H1 (cell line): ENCODE results near the gene FASTKD1. TPM values are rescaled to one million over a fixed set of nuclear protein-coding genes. Genes with fewer than 3 reads are reported as not detected.

Experiments used
- CTCF ChIA-PET: fragments of 300-600 bp; sonication (Branson Sonifier 250); formaldehyde crosslinking; loops from one replicate; lab custom pipeline; 2021; ENCODE audit not compliant: partially characterized antibody; lab: Charles Lee
- POLR2A ChIA-PET: fragments of 300-600 bp; sonication (Branson Sonifier 250); formaldehyde crosslinking; loops from one replicate; lab custom pipeline; 2021; ENCODE audit warnings: inconsistent platforms; ENCODE audit not compliant: partially characterized antibody; lab: Charles Lee
- DNase-seq, 2 experiments: peaks; one replicate each; pipeline versions ENCODE4 v3.0.0 to v3.0.0-alpha.2; 2010 to 2022; ENCODE audit warnings: low spot score in 2 of 2, low read depth in 1 of 2, mixed read lengths in 1 of 2
- FAIRE-seq: peaks from 2 replicates; lab custom pipeline; 2011; peaks lifted over from hg19 to GRCh38; lab: Jason Lieb, UNC
- H2AFZ ChIP-seq: 2 replicates; pipeline ENCODE4 v1.8.1; 2012; ENCODE audit warnings: low read length, inconsistent platforms
- H2AK5ac ChIP-seq: 2 replicates; pipeline ENCODE4 v1.6.1; 2013; ENCODE audit warnings: low read depth, low read length
- H2BK120ac ChIP-seq: replicated peaks from 2 replicates; pipeline ENCODE3; 2013; ENCODE audit warnings: low read depth, low read length, inconsistent platforms
- H2BK12ac ChIP-seq: 2 replicates; pipeline ENCODE4 v1.6.1; 2013; ENCODE audit warnings: low read depth, low read length
- H2BK15ac ChIP-seq: 2 replicates; pipeline ENCODE4 v1.6.1; 2013; ENCODE audit warnings: low read length
- H2BK20ac ChIP-seq: 2 replicates; pipeline ENCODE4 v1.6.1; 2013; ENCODE audit warnings: low read length
- H2BK5ac ChIP-seq: 2 replicates; pipeline ENCODE4 v1.6.1; 2013; ENCODE audit warnings: low read depth, low read length
- H3K14ac ChIP-seq: 2 replicates; pipeline ENCODE4 v1.6.1; 2013; ENCODE audit warnings: inconsistent platforms; ENCODE audit not compliant: insufficient read length
- H3K18ac ChIP-seq: 2 replicates; pipeline ENCODE4 v1.6.1; 2013; ENCODE audit warnings: low read length; ENCODE audit errors: extremely low read depth
- H3K23ac ChIP-seq: 2 replicates; pipeline ENCODE4 v1.6.1; 2013; ENCODE audit warnings: inconsistent platforms; ENCODE audit not compliant: insufficient read length
- H3K23me2 ChIP-seq: 2 replicates; pipeline ENCODE4 v1.6.1; 2013; ENCODE audit warnings: low read depth, low read length
- H3K27ac ChIP-seq: 2 replicates; pipeline ENCODE4 v1.6.1; 2011; ENCODE audit warnings: low read depth, low read length, inconsistent platforms
- H3K27me3 ChIP-seq, 4 experiments: replicated peaks in 1 of 4; 1 replicate in 1 of 4; 2 replicates in 3 of 4; pipeline versions ENCODE4 v1.6.1 to v1.8.1; 2011 to 2013; ENCODE audit warnings: low read length in 3 of 4, mild to moderate bottlenecking in 3 of 4, inconsistent platforms in 2 of 4, mixed read lengths in 2 of 4, moderate library complexity in 1 of 4; ENCODE audit not compliant: control insufficient read depth in 3 of 4, insufficient read depth in 3 of 4; ENCODE audit errors: extremely low read depth in 1 of 4
- H3K36me3 ChIP-seq, 4 experiments: 2 replicates each; pipeline versions ENCODE4 v1.6.1 to v1.8.1; 2011 to 2013; ENCODE audit warnings: mild to moderate bottlenecking in 4 of 4, low read length in 3 of 4, moderate library complexity in 2 of 4, control low read depth in 1 of 4, inconsistent platforms in 1 of 4; ENCODE audit not compliant: insufficient read depth in 4 of 4, control insufficient read depth in 2 of 4
- H3K4ac ChIP-seq: replicated peaks from 2 replicates; pipeline ENCODE3; 2013; ENCODE audit warnings: low read length, low read depth, mixed read lengths, inconsistent platforms; ENCODE audit not compliant: insufficient read length
- H3K4me1 ChIP-seq, 4 experiments: replicated peaks in 1 of 4; 1 replicate in 1 of 4; 2 replicates in 3 of 4; pipeline versions ENCODE4 v1.6.1 to v1.8.1; 2011 to 2013; ENCODE audit warnings: low read length in 3 of 4, inconsistent platforms in 2 of 4, mixed read lengths in 1 of 4; ENCODE audit not compliant: insufficient read depth in 4 of 4, control insufficient read depth in 3 of 4
- H3K4me2 ChIP-seq, 2 experiments: 2 replicates each; pipeline versions ENCODE4 v1.6.1 to v1.8.1; 2011 to 2013; ENCODE audit warnings: low read depth in 2 of 2, low read length in 2 of 2, control low read depth in 1 of 2, inconsistent platforms in 1 of 2, mild to moderate bottlenecking in 1 of 2; ENCODE audit not compliant: insufficient read depth in 1 of 2
- H3K4me3 ChIP-seq, 4 experiments: fragments of 200-600, 300-600 bp in 1 of 4; sonication (generic), shearing (Covaris generic), sonication (Bioruptor Twin) in 1 of 4; 2 replicates each; pipeline versions ENCODE4 v1.5.1 to v1.8.1; 2011 to 2016; ENCODE audit warnings: low read length in 4 of 4, low read depth in 3 of 4, control low read depth in 2 of 4, inconsistent platforms in 2 of 4, mild to moderate bottlenecking in 2 of 4, mixed read lengths in 1 of 4, moderate library complexity in 1 of 4; ENCODE audit not compliant: insufficient read depth in 2 of 4; ENCODE audit errors: extremely low read depth in 1 of 4
- H3K56ac ChIP-seq: replicated peaks from 2 replicates; pipeline ENCODE3; 2013; ENCODE audit warnings: low read depth, mild to moderate bottlenecking, mixed read lengths, low read length, inconsistent platforms; ENCODE audit not compliant: insufficient read length
- H3K79me1 ChIP-seq: 2 replicates; pipeline ENCODE4 v1.6.1; 2013; ENCODE audit warnings: low read depth, low read length, control low read depth
- H3K79me2 ChIP-seq, 2 experiments: 2 replicates each; pipeline versions ENCODE4 v1.6.1 to v1.8.1; 2012 to 2013; ENCODE audit warnings: low read length in 2 of 2, mild to moderate bottlenecking in 2 of 2, inconsistent platforms in 1 of 2; ENCODE audit not compliant: insufficient read depth in 2 of 2, control insufficient read depth in 1 of 2
- H3K9ac ChIP-seq, 4 experiments: replicated peaks in 1 of 4; 1 replicate in 1 of 4; 2 replicates in 3 of 4; pipeline versions ENCODE4 v1.6.1 to v1.8.1; 2011 to 2013; ENCODE audit warnings: low read depth in 3 of 4, low read length in 3 of 4, control low read depth in 2 of 4, mild to moderate bottlenecking in 2 of 4, moderate library complexity in 2 of 4, inconsistent platforms in 1 of 4; ENCODE audit errors: extremely low read depth in 1 of 4
- H3K9me3 ChIP-seq, 2 experiments: 2 replicates each; pipeline versions ENCODE4 v1.6.1 to v1.8.1; 2012 to 2013; ENCODE audit warnings: mild to moderate bottlenecking in 2 of 2, moderate library complexity in 2 of 2, control low read depth in 1 of 2, inconsistent platforms in 1 of 2, low read depth in 1 of 2, low read length in 1 of 2, mixed read lengths in 1 of 2; ENCODE audit not compliant: insufficient read depth in 2 of 2
- H4K20me1 ChIP-seq, 2 experiments: replicated peaks in 1 of 2; 2 replicates each; pipeline versions ENCODE3 to v1.8.1; 2011 to 2013; ENCODE audit warnings: inconsistent platforms in 2 of 2, low read length in 2 of 2, mild to moderate bottlenecking in 1 of 2; ENCODE audit not compliant: insufficient read depth in 2 of 2, control insufficient read depth in 1 of 2
- H4K5ac ChIP-seq: 2 replicates; pipeline ENCODE4 v1.6.1; 2013; ENCODE audit warnings: low read length, low read depth, mixed read lengths, inconsistent platforms; ENCODE audit not compliant: insufficient read length
- H4K8ac ChIP-seq: 2 replicates; pipeline ENCODE4 v1.8.0; 2013; ENCODE audit warnings: mild to moderate bottlenecking, moderate library complexity, low read length, inconsistent platforms; ENCODE audit not compliant: insufficient read depth; ENCODE audit errors: extremely low read depth
- H4K91ac ChIP-seq: replicated peaks from 2 replicates; pipeline ENCODE3; 2013; ENCODE audit warnings: low read length, mixed read lengths, inconsistent platforms; ENCODE audit not compliant: insufficient read length
- ATF3 ChIP-seq: IDR thresholded peaks from 2 replicates; pipeline ENCODE4 v1.6.1; 2011; ENCODE audit warnings: low read depth, mild to moderate bottlenecking, low read length; ENCODE audit not compliant: insufficient read depth
- BACH1 ChIP-seq: IDR thresholded peaks from 2 replicates; pipeline ENCODE4 v1.6.1; 2012; ENCODE audit warnings: low read length, improper control_type of control experiment
- CBX8 ChIP-seq: fragments of 300-800, 300-1000 bp; sonication (generic); IDR thresholded peaks from 2 replicates; pipeline ENCODE4 v1.7.1; 2016; ENCODE audit warnings: low read depth, low read length, borderline replicate concordance
- CREB1 ChIP-seq: IDR thresholded peaks from 2 replicates; pipeline ENCODE4 v1.6.1; 2012; ENCODE audit warnings: inconsistent platforms
- CTCF ChIP-seq, 3 experiments: IDR thresholded peaks; 1 replicate in 2 of 3; 2 replicates in 1 of 3; pipeline versions ENCODE4 v1.5.1 to v1.6.1; 2011; ENCODE audit warnings: low read length in 3 of 3, mild to moderate bottlenecking in 3 of 3, inconsistent platforms in 2 of 3, low read depth in 1 of 3, moderate library complexity in 1 of 3; ENCODE audit not compliant: insufficient read depth in 1 of 3; ENCODE audit errors: control extremely low read depth in 1 of 3
- EZH2 ChIP-seq: fragments of 200-600 bp; sonication (generic); IDR thresholded peaks from 2 replicates; pipeline ENCODE4 v1.7.1; 2012; ENCODE audit warnings: low read depth, mild to moderate bottlenecking, moderate library complexity, low read length, inconsistent platforms; ENCODE audit not compliant: severe bottlenecking
- KDM5A ChIP-seq: fragments of 200-600 bp; IDR thresholded peaks from 2 replicates; pipeline ENCODE4 v1.7.1; 2012; ENCODE audit warnings: mild to moderate bottlenecking, low read length, inconsistent platforms, mixed read lengths
- NANOG ChIP-seq: IDR thresholded peaks from 2 replicates; pipeline ENCODE4 v1.6.1; 2011; ENCODE audit warnings: low read length, low read depth, mild to moderate bottlenecking, inconsistent platforms; ENCODE audit not compliant: insufficient read depth, poor library complexity, severe bottlenecking
- POLR2A ChIP-seq, 2 experiments: IDR thresholded peaks; 1 replicate in 1 of 2; 2 replicates in 1 of 2; pipeline ENCODE4 v1.6.1; 2011; ENCODE audit warnings: low read depth in 2 of 2, low read length in 2 of 2, mild to moderate bottlenecking in 2 of 2; ENCODE audit errors: control extremely low read depth in 1 of 2
- WGBS, 2 experiments: shearing (Covaris generic) in 1 of 2; methylation state at CpG; one replicate each; pipeline versions ENCODE4 v1.1.6 to v1.1.7; 2013 to 2015; ENCODE audit warnings: low lambda C conversion rate in 2 of 2, mixed read lengths in 2 of 2, inconsistent platforms in 1 of 2, low coverage in 1 of 2, missing lambda C conversion rate in 1 of 2; ENCODE audit not compliant: insufficient replicate concordance in 2 of 2, insufficient coverage in 1 of 2, insufficient read length in 1 of 2; ENCODE audit errors: extremely low coverage in 1 of 2, missing lambda C conversion rate in 1 of 2; 5-methylcytosine and 5-hydroxymethylcytosine counted together
- polyA plus RNA-seq, 7 experiments: library from polyadenylated mRNA; depleted of rRNA in 3 of 7; stranded (reverse) in 5 of 7; unstranded in 2 of 7; fragments of >200 nt in 5 of 7; fragments of 200-250 nt in 2 of 7; gene quantifications; 1 replicate in 5 of 7; 2 replicates in 1 of 7; 4 replicates in 1 of 7; pipeline versions ENCODE4 v1.2.1 to v1.2.3, GENCODE V29; 2011 to 2013; ENCODE audit warnings: missing spikeins in 2 of 7, mixed read lengths in 2 of 7
- total RNA-seq: library from RNA; stranded (reverse); fragmentation: NEBNext Ultra II Directional; extraction: Animal tissue kit (Norgen Biotek cat#: 25700); gene quantifications from 2 replicates; pipeline ENCODE4 v1.2.1, GENCODE V29; 2021

FASTKD1 gene
- total and polyA plus RNA-seq, 2 of the 8 experiments (the other 6 are each of a cell fraction or from before 2014, with no cell fraction given), result 18.7 to 70.8 TPM

GRCh38 chr2:169619946-169620345, 46.3 kb upstream of the FASTKD1 start:
- POLR2A ChIA-PET, result no interaction called here
- no peak for FAIRE-seq

More at GRCh38 chr2:169619946-169620345, 46.3 kb upstream of the FASTKD1 start:
- H3K14ac ChIP-seq, result no peak overlapping the region
- no peak for DNase-seq
- H3K23me2 ChIP-seq, result no peaks in the 10 kb centered on the region
- no peak overlapping the region for H4K8ac ChIP-seq
- no peak overlapping the region for H3K27ac ChIP-seq
- H2AFZ ChIP-seq, result no peak overlapping the region
- no peak overlapping the region for H3K9ac ChIP-seq
- H2BK120ac ChIP-seq, result no peak overlapping the region
- H4K20me1 ChIP-seq, result no peaks in the 10 kb centered on the region
- H2BK15ac ChIP-seq, result no peak overlapping the region
- TF ChIP-seq KDM5A, result no peak
- no peak for TF ChIP-seq EZH2
- no peak for TF ChIP-seq BACH1
- no peak for TF ChIP-seq POLR2A (IDR thresholded peaks at IDR 0.05; ENCODE audit: control extremely low read depth in 1 of 2, low read depth in 2 of 2, low read length in 2 of 2)
- no peak for TF ChIP-seq ATF3
- no peak for TF ChIP-seq CREB1
- TF ChIP-seq CBX8, result no peak
- TF ChIP-seq CTCF (IDR thresholded peaks at IDR 0.05; ENCODE audit: control extremely low read depth in 1 of 3, insufficient read depth in 1 of 3, low read depth in 1 of 3, low read length in 3 of 3), result no peak
- TF ChIP-seq NANOG, result no peak
- peaks cover 4 to 46% (median 18%) of the 10 kb centered on the region in 4 experiments for H3K36me3 ChIP-seq
- no peak overlapping the region for H2AK5ac ChIP-seq
- no peak overlapping the region for H3K4ac ChIP-seq
- H3K4me3 ChIP-seq, result no peak overlapping the region
- H3K4me1 ChIP-seq, result no peaks in the 10 kb centered on the region
- H3K27me3 ChIP-seq, result no peaks in the 10 kb centered on the region
- H4K5ac ChIP-seq, result no peak overlapping the region
- no peak overlapping the region for H4K91ac ChIP-seq
- H3K23ac ChIP-seq, result no peak overlapping the region
- CTCF ChIA-PET, result no interaction called here
- H3K56ac ChIP-seq, result no peak overlapping the region
- WGBS, 2 experiments, result 63% methylated on average over 3 of the region's 3 CpGs; no CpG with 5 or more reads in 1 of the 2 experiments
- H3K9me3 ChIP-seq, result no peaks in the 10 kb centered on the region; a peak in 2 of 4 replicates
- no peak overlapping the region for H2BK12ac ChIP-seq
- H3K79me2 ChIP-seq, result peaks cover 0 to 15% of the 10 kb centered on the region in 2 experiments; a peak in 2 of 4 replicates
- H2BK5ac ChIP-seq, result no peak overlapping the region
- H3K18ac ChIP-seq, result no peak overlapping the region
- no peak overlapping the region for H2BK20ac ChIP-seq
- H3K4me2 ChIP-seq, result no peak overlapping the region
- no peaks in the 10 kb centered on the region for H3K79me1 ChIP-seq
